Measurements from ENCODE around the gene PRPH2.

DNA sequence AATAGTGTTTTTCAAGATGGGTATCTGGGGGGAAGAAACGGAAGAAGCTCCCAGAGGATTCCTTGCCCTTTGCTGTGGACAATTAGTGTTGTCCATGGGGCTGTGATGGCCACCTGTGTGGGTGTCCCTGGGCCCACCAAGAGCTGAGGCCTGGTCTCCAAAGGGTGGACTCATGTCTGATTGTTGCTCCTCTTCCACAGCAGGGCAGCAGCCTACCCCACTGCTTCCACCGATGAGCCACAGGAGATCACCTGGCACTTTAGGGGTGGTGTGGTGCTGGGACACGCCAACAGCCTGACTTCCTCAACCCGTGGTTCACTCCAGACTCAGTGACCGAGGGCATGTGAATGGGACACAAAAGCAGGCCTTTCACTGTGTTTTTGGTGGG, 25.1 kb downstream of the PRPH2 start:
- TF ChIP-seq, protein P1, sequence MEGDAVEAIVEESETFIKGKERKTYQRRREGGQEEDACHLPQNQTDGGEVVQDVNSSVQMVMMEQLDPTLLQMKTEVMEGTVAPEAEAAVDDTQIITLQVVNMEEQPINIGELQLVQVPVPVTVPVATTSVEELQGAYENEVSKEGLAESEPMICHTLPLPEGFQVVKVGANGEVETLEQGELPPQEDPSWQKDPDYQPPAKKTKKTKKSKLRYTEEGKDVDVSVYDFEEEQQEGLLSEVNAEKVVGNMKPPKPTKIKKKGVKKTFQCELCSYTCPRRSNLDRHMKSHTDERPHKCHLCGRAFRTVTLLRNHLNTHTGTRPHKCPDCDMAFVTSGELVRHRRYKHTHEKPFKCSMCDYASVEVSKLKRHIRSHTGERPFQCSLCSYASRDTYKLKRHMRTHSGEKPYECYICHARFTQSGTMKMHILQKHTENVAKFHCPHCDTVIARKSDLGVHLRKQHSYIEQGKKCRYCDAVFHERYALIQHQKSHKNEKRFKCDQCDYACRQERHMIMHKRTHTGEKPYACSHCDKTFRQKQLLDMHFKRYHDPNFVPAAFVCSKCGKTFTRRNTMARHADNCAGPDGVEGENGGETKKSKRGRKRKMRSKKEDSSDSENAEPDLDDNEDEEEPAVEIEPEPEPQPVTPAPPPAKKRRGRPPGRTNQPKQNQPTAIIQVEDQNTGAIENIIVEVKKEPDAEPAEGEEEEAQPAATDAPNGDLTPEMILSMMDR (IDR thresholded peaks at IDR 0.05) = no peak
- TF ChIP-seq ZFX (IDR thresholded peaks at IDR 0.05; ENCODE audit: borderline replicate concordance) = no peak
